HepG2 (cell line): ENCODE data around the gene RNF13. TPM values are rescaled to one million over a fixed set of nuclear protein-coding genes. Genes with fewer than 3 reads are reported as not detected.

Experiments used
- ARID3A ChIP-seq: IDR thresholded peaks from 2 replicates; pipeline ENCODE4 v1.6.1; 2012; ENCODE audit warnings: low read depth, low read length, improper control_type of control experiment
- BCLAF1 ChIP-seq: fragments of 450-650 bp; IDR thresholded peaks from 2 replicates; pipeline ENCODE4 v1.6.1; 2017; ENCODE audit warnings: mild to moderate bottlenecking
- CBX1 ChIP-seq: IDR thresholded peaks from one replicate; pipeline ENCODE4 v1.6.1; 2016; ENCODE audit warnings: antibody characterized with exemption, low read depth
- CCDC6 ChIP-seq: sonication (generic); formaldehyde crosslinking; IDR thresholded peaks from 2 replicates; pipeline ENCODE4 v1.8.1; 2022; ENCODE audit warnings: mild to moderate bottlenecking, missing genetic modification reagents, moderate library complexity
- ETV5 ChIP-seq: IDR thresholded peaks from 2 replicates; pipeline ENCODE4 v1.6.1; 2018; ENCODE audit warnings: missing biosample characterization, missing genetic modification reagents, inconsistent platforms, borderline replicate concordance
- HDAC1 ChIP-seq: sonication (generic); formaldehyde crosslinking; IDR thresholded peaks from 2 replicates; pipeline ENCODE4 v1.5.1; 2020; ENCODE audit warnings: mild to moderate bottlenecking, missing genetic modification reagents
- MEIS1 ChIP-seq: sonication (generic); formaldehyde crosslinking; IDR thresholded peaks from 2 replicates; pipeline ENCODE4 v1.9.0; 2021; ENCODE audit warnings: mild to moderate bottlenecking, missing genetic modification reagents, moderate library complexity, borderline replicate concordance
- NFE2L1 ChIP-seq: sonication (generic); formaldehyde crosslinking; IDR thresholded peaks from 2 replicates; pipeline ENCODE4 v1.4.0; 2020; ENCODE audit warnings: missing genetic modification reagents, mild to moderate bottlenecking, borderline replicate concordance
- NFE2L2 ChIP-seq: fragments of 150-350 bp; IDR thresholded peaks from 2 replicates; pipeline ENCODE4 v1.6.1; 2014; ENCODE audit warnings: low read length
- PAF1 ChIP-seq: IDR thresholded peaks from 2 replicates; pipeline ENCODE4 v1.6.1; 2016; ENCODE audit warnings: missing genetic modification reagents, missing compliant biosample characterization
- RFX5 ChIP-seq: IDR thresholded peaks from 2 replicates; pipeline ENCODE4 v1.6.1; 2011; ENCODE audit warnings: low read depth, low read length, improper control_type of control experiment
- SP4 ChIP-seq: sonication (generic); formaldehyde crosslinking; IDR thresholded peaks from 2 replicates; pipeline ENCODE4 v1.8.1; 2023; ENCODE audit warnings: mild to moderate bottlenecking, missing genetic modification reagents
- STAT6 ChIP-seq: sonication (generic); formaldehyde crosslinking; IDR thresholded peaks from 2 replicates; pipeline ENCODE4 v1.4.0; 2020; ENCODE audit warnings: missing genetic modification reagents, mild to moderate bottlenecking, borderline replicate concordance
- ZFP1 ChIP-seq: IDR thresholded peaks from 2 replicates; pipeline ENCODE4 v1.6.1; 2016
- ZNF101 ChIP-seq: sonication (generic); formaldehyde crosslinking; IDR thresholded peaks from 2 replicates; pipeline ENCODE4 v1.4.0; 2020; ENCODE audit warnings: mild to moderate bottlenecking, low read depth, missing genetic modification reagents, borderline replicate concordance
- ZNF839 ChIP-seq: sonication (generic); formaldehyde crosslinking; IDR thresholded peaks from 2 replicates; pipeline ENCODE4 v1.4.0; 2020; ENCODE audit warnings: missing genetic modification reagents, mild to moderate bottlenecking, borderline replicate concordance
- ZSCAN5A ChIP-seq: sonication (generic); formaldehyde crosslinking; IDR thresholded peaks from 2 replicates; pipeline ENCODE4 v1.8.0; 2022; ENCODE audit warnings: mild to moderate bottlenecking, missing genetic modification reagents, borderline replicate concordance
- polyA plus RNA-seq, 8 experiments: library from polyadenylated mRNA; depleted of rRNA in 3 of 8; stranded (reverse) in 7 of 8; unstranded in 1 of 8; fragments of >200 nt; fragmentation: Illumina TruSeq in 4 of 8; extraction: Trizol in 4 of 8; gene quantifications; 2 replicates each; pipeline versions ENCODE4 v1.2.1 to v1.2.3, GENCODE V29; 2011 to 2016; ENCODE audit warnings: low read depth in 4 of 8, missing spikeins in 1 of 8, mixed read lengths in 1 of 8; ENCODE audit not compliant: insufficient read depth in 1 of 8
- total RNA-seq, 5 experiments: library from RNA; depleted of rRNA; stranded (reverse); fragments of >200 nt; fragmentation: Illumina TruSeq; extraction: Trizol; gene quantifications; 2 replicates each; pipeline ENCODE4 v1.2.3, GENCODE V29; 2016; ENCODE audit warnings: low read depth in 1 of 5
- TF ChIP-seq, protein P1 (sequence below): sonication (generic); formaldehyde crosslinking; IDR thresholded peaks from 2 replicates; pipeline ENCODE4 v1.4.0; 2020; ENCODE audit warnings: missing genetic modification reagents

Gene RNF13
- total and polyA plus RNA-seq, 2 of the 13 experiments (the other 11 are each of a cell fraction or from before 2014, with no cell fraction given), result 39.8 to 46.0 TPM

DNA sequence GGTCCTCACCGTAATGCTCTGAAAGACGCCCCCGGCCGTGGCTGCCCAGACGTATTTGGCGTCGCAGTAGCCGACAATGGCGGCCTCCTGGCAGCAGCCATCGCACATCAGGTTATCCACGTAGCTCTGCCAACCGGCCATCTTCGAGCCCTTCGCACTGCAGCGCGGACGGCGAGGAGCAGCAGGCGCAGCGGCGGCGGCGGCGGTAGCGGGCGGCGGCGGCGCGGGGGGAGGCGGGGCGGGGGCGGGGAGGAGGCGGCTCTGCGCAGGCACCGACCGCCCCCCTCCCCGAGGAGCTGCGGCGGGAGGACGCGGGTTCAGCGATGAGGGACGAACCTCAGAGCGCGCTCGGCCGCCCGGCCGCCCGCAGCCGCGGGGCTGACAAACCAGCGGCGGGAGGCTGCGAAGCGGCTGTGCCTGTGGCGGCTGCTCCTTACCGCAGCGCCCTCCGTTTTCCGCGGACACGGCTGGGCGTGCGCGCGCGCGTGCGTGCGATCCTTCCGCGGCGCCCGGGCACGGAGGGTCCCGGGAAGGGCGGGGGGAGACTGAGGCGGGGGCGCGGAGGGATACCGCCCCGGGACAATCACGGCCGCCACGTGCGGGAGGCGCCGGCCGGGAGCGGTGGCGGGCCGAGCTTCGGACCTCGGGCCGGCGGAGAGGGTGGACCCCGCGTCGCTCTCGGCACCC is 157.8 kb downstream of the RNF13 start, which contains the start of gene PFN2 (continued):
- peak; percentile 78 for TF ChIP-seq ZSCAN5A
- peak; percentile 33; the same call in 1 of the 2 replicates for TF ChIP-seq ETV5
- TF ChIP-seq HDAC1 (CRISPR knock-in tag), result peak; percentile 82
- no peak for TF ChIP-seq BCLAF1
- TF ChIP-seq PAF1 (CRISPR knock-in tag), result no peak
- TF ChIP-seq CCDC6 (CRISPR knock-in tag), result peak; percentile 97
- TF ChIP-seq CBX1, result no peak
- no peak for TF ChIP-seq ARID3A
- peak; percentile 23; the same call in 1 of the 2 replicates for TF ChIP-seq MEIS1 (CRISPR knock-in tag)
- TF ChIP-seq STAT6 (CRISPR knock-in tag), result no peak; the same call in 1 of the 2 replicates
- no peak for TF ChIP-seq ZNF101 (CRISPR knock-in tag)
- TF ChIP-seq, protein P1, sequence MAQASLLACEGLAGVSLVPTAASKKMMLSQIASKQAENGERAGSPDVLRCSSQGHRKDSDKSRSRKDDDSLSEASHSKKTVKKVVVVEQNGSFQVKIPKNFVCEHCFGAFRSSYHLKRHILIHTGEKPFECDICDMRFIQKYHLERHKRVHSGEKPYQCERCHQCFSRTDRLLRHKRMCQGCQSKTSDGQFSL (CRISPR knock-in tag), result peak; percentile 45; the same call in 1 of the 2 replicates
- TF ChIP-seq NFE2L2, result no peak
- no peak for TF ChIP-seq RFX5
- TF ChIP-seq ZFP1, result no peak
- no peak for TF ChIP-seq ZNF839
- TF ChIP-seq NFE2L1 (CRISPR knock-in tag), result no peak
- TF ChIP-seq SP4 (CRISPR knock-in tag), result peak; percentile 59; the same call in 1 of the 2 replicates
